ENCODE results near the gene SCD5. TPM values are rescaled to one million over a fixed set of nuclear protein-coding genes. Genes with fewer than 3 reads are reported as not detected.

Gene SCD5
- total and polyA plus RNA-seq, 2 of the 8 experiments (the other 6 are each of a cell fraction or from before 2014, with no cell fraction given): 0.92 to 1.2 TPM

GRCh38 chr4:82706349-82707000 is 92.1 kb downstream of the SCD5 start:
- H2BK15ac ChIP-seq (ENCODE audit: low read length): no peak overlapping the region
- no peak overlapping the region for H3K4ac ChIP-seq (replicated peaks; ENCODE audit: insufficient read length, low read depth, low read length)
- no peak overlapping the region for H2BK120ac ChIP-seq (replicated peaks; ENCODE audit: low read depth, low read length)
- no peak overlapping the region for H4K5ac ChIP-seq (ENCODE audit: insufficient read length, low read depth, low read length)
- no peaks in the 10 kb centered on the region for H3K27me3 ChIP-seq (replicated peaks in 1 of 4; ENCODE audit: control insufficient read depth in 3 of 4, extremely low read depth in 1 of 4, insufficient read depth in 3 of 4, low read length in 3 of 4)
- H3K36me3 ChIP-seq (ENCODE audit: control insufficient read depth in 2 of 4, insufficient read depth in 4 of 4, low read length in 3 of 4): no peaks in the 10 kb centered on the region
- no peaks in the 10 kb centered on the region for H4K20me1 ChIP-seq (replicated peaks in 1 of 2; ENCODE audit: control insufficient read depth in 1 of 2, insufficient read depth in 2 of 2, low read length in 2 of 2)
- DNase-seq (ENCODE audit: low read depth in 1 of 2, low spot score in 2 of 2) (no peak), FAIRE-seq (no peak)
- 81% methylated on average over 3 of the region's 3 CpGs; no CpG with 5 or more reads in 1 of the 2 experiments for WGBS, 2 experiments (ENCODE audit: extremely low coverage in 1 of 2, insufficient coverage in 1 of 2, insufficient read length in 1 of 2, insufficient replicate concordance in 2 of 2, low coverage in 1 of 2, low lambda C conversion rate in 2 of 2, missing lambda C conversion rate in 1 of 2)
- H3K4me2 ChIP-seq (ENCODE audit: insufficient read depth in 1 of 2, low read depth in 2 of 2, low read length in 2 of 2): no peak overlapping the region
- ChIA-PET CTCF (ENCODE audit: partially characterized antibody) (interaction anchor here (1.0 to 7.0 kb wide), 7 partner anchors 11 to 237 kb away, joined by 3 to 60 read pairs (median 4); no protein-coding TSS in a partner anchor), POLR2A (ENCODE audit: partially characterized antibody) (interaction anchor here (1.7 kb wide), 1 partner anchor 10 kb away, joined by 3 read pairs; no protein-coding TSS in a partner anchor)
- no peak overlapping the region for H3K9ac ChIP-seq (replicated peaks in 1 of 4; ENCODE audit: extremely low read depth in 1 of 4, low read depth in 3 of 4, low read length in 3 of 4)
- no peak overlapping the region for H2AK5ac ChIP-seq (ENCODE audit: low read depth, low read length)
- no peak overlapping the region for H3K56ac ChIP-seq (replicated peaks; ENCODE audit: insufficient read length, low read depth, low read length)
- peaks cover 1 to 6% (median 3%) of the 10 kb centered on the region in 4 experiments; a peak in 6 of 7 replicates for H3K4me1 ChIP-seq (replicated peaks in 1 of 4; ENCODE audit: control insufficient read depth in 3 of 4, insufficient read depth in 4 of 4, low read length in 3 of 4)
- H2AFZ ChIP-seq (ENCODE audit: low read length): no peak overlapping the region
- no peak overlapping the region for H3K4me3 ChIP-seq (ENCODE audit: extremely low read depth in 1 of 4, insufficient read depth in 2 of 4, low read depth in 3 of 4, low read length in 4 of 4)
- no peak overlapping the region for H3K27ac ChIP-seq (ENCODE audit: low read depth, low read length)
- no peak overlapping the region for H3K23ac ChIP-seq (ENCODE audit: insufficient read length)
- H2BK20ac ChIP-seq (ENCODE audit: low read length): no peak overlapping the region
- H4K91ac ChIP-seq (replicated peaks; ENCODE audit: insufficient read length, low read length): no peak overlapping the region
- H3K14ac ChIP-seq (ENCODE audit: insufficient read length): no peak overlapping the region
- TF ChIP-seq ATF2 (IDR thresholded peaks at IDR 0.05; ENCODE audit: low read length) (no peak), E2F6 (IDR thresholded peaks at IDR 0.05) (no peak)
- no peak overlapping the region for H2BK12ac ChIP-seq (ENCODE audit: low read depth, low read length)
- no peak overlapping the region for H2BK5ac ChIP-seq (ENCODE audit: low read depth, low read length)
- no peaks in the 10 kb centered on the region for H3K23me2 ChIP-seq (ENCODE audit: low read depth, low read length)
- no peak overlapping the region for H3K18ac ChIP-seq (ENCODE audit: extremely low read depth, low read length)
- no peaks in the 10 kb centered on the region for H3K79me2 ChIP-seq (ENCODE audit: control insufficient read depth in 1 of 2, insufficient read depth in 2 of 2, low read length in 2 of 2)
- H3K79me1 ChIP-seq (ENCODE audit: low read depth, low read length): no peaks in the 10 kb centered on the region
- no peaks in the 10 kb centered on the region for H3K9me3 ChIP-seq (ENCODE audit: insufficient read depth in 2 of 2, low read depth in 1 of 2, low read length in 1 of 2)
- H4K8ac ChIP-seq (ENCODE audit: extremely low read depth, insufficient read depth, low read length): no peak overlapping the region
